Epithelial cell of prostate (primary cell): ENCODE results near the gene GPR17.

Source experiments
- DNase-seq: peaks from one replicate; pipeline ENCODE4 v3.0.0-alpha.2; 2011; ENCODE audit warnings: low read depth, low spot score
- H3K27ac ChIP-seq: fragments of 450-650 bp; 2 replicates; pipeline ENCODE4 v1.5.1; 2017; ENCODE audit warnings: mild to moderate bottlenecking

The GPR17 gene

GRCh38 chr2:127645395-127646291 is at the start of gene GPR17:
TSS of gene GPR17 (plus strand) at chr2:127646153. CDS start at chr2:127650736, 4,583 bp downstream.
- DNase-seq, result no peak
- H3K27ac ChIP-seq, result no peak within 1 kb of the TSS

- DNase-seq, result no peak
- H3K27ac ChIP-seq, result no peak overlapping the region
Observed at GRCh38 chr2:127596311-127597045, 49.5 kb upstream of the GPR17 start.

GRCh38 chr2:127597046-127597983 is 48.6 kb upstream of the GPR17 start:
- DNase-seq, result no peak
- H3K27ac ChIP-seq, result no peak overlapping the region

DNA sequence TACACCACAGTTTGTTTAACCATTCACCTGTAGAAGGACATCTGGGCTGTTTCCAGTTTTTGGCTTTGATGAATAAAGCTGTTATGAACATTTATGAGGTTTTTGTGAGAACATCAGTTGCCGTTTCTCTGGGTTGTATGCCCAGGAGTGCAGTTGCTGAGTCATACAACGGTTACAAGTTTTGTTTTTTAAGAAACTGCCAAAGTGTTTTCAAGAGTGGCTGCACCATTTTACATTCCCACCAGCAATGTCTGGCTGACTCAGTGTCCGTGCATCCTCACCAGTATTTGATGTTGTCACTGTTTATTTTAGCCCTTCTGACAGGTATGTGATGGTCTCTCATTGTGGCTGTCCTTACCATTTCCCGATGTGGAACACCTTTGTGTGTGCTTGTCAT is 48.0 kb upstream of the GPR17 start:
- H3K27ac ChIP-seq, result no peak overlapping the region
- DNase-seq, result peak; percentile 22

DNA sequence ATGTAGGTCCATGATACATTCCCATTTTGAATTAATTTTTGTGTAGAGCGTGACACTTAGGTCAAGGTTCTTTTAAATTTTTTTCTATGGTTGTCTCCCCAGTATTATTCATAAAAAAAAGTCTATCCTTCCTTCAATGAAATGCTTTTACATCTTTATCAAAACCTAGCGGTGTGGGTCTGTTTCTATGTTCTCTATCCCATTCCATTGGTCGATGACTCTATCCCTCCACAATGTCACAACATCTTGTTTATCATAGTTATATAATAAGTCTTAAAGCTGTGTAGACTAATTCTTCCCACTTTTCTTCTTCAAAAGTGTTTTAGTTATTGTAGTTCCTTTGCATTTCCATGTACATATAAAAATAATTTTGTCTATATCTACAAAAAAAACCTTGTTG is 47.2 kb upstream of the GPR17 start:
- no peak for DNase-seq
- H3K27ac ChIP-seq, result no peak overlapping the region

DNA sequence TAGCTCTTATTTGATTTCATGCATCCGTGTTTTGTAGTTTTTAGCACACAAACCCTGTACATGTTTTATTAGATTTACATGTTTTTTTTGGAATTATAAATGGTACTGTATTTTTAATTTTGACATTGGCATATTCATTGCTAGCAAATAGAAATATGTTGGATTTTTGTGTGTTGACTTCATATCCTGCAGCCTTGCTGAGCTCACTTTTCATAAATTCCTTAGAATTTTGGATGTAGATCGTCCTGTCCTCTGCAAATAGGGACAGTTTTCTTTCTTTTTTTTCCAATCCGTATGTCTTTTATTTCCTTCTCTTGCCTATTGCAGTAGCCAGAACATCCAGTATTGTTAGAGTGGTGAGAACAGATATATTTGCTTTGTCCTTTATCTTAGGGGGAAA is 46.7 kb upstream of the GPR17 start:
- H3K27ac ChIP-seq, result no peak overlapping the region
- no peak for DNase-seq

DNA sequence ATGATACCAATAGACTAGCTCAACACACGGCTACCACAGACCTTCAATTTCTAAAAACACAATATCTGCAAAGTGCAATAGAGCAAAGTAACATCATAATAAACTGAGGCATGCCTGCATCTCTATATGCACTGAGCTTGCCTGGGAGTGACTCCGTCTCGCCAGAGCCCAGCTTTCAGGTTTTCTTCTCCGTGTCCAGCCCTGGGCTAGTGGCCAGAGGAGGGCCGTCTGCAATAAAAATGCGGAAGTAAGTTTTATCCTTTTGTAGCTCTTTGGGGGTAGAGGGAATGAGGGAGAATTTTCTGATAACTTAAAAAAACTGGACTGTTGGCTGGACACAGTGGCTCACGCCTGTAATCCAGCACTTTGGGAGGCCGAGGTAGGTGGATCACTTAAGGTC is 41.0 kb upstream of the GPR17 start:
- no peak overlapping the region for H3K27ac ChIP-seq
- DNase-seq, result no peak

DNA sequence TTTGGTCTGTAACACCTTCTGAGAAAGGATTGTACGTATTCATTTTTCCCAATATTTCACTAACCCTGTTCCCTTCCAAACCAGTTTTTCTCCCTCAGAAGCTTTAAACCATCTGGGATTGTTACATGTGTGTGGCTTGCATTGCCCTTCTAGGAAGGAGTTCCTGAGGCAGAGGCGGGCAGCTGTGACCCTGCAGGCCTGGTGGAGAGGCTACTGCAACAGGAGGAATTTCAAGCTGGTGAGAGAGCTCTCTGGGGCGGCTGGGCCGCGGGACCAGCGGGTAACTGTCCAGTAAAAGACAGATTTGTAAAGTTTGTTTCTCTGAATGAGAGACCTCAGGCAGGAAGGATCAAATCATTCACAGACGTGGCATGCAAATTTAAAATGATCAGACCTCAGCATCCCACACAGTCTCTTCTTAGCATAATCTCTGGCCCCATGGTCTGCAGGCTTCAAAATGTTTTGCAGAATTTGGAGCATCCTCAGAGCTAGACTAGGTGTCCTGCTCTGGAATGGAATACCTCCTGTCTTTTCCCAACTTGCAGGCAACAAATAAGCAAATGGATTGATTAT is 40.2 kb upstream of the GPR17 start:
- no peak overlapping the region for H3K27ac ChIP-seq
- DNase-seq, result no peak

DNA sequence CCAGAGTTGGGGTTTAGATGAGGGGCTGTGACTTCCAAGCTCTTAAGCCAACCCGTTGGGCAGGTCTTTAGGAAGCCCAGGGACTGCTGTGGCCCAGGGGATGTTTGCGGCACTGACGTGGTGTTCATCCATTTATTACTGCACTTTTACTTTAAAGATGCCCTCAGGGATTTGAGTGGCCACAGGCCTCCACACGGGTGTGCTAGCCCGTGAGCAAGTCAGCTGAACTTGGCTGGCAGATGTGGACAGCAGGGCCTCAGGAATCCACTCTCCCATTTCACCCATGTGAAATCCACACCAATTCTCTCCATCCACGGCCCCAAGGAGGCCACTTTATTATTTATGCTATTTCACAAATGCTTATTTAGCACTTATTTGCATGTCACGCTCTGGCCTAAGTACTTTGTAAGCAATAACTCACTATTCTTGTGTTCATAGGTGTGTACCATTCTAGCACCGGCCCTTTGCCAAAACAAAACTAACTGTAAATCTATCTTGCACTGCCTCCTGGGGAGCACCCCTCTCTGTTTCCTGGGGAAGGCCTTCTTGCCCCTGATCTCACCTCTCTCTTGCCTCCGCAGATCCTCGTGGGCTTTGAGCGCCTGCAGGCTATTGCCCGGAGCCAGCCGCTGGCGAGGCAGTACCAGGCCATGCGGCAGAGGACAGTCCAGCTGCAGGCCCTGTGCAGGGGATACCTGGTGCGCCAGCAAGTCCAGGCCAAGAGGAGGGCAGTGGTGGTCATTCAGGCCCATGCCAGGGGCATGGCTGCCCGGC is 39.1 kb upstream of the GPR17 start:
- DNase-seq, result no peak
- H3K27ac ChIP-seq, result no peak overlapping the region

- H3K27ac ChIP-seq, result no peak overlapping the region
- no peak for DNase-seq
Observed at GRCh38 chr2:127607399-127607908, 38.5 kb upstream of the GPR17 start.

DNA sequence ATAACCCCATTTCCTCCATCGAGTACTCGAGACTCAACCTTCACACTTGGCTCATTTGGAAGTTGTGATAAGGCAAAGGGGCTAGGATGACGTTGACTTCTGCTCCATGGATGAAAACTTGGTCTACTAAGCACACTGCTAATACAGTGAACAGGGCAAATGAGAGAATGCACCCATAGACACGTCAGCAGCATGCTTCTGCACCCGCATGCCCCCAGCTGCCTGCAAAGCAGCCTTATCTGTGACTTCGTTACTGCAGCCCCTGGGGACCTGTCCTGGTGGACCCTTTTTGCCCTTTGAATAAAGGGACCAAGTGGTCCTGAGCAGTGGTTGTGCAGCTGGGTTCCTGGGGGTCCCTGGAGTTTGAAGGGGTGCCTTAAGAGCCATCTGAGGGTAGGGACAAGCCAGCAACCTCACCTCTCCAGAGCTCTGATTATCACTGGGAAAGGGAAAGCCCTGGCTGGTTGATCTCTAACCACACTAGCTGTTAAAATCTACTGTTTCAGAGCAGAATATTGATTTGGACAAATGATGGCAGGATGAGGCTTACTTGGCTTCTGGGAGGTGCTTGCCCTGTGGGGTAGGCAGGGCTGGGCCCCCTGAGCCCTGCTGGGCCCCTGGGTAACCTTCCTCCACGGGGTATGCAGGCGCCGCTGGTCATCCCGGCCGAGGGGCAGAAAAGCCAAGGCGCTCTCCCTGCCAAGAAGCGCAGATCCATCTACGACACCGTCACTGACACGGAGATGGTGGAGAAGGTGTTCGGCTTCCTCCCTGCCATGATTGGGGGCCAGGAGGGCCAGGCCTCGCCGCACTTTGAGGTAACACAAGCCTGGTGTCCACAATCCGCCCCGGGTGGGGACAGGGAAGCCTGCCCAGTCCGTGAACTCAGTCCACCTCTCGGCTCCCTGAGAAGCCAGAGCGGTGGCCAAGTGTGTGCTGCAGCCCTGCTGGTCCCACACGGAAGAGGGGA is 37.6 kb upstream of the GPR17 start:
- no peak overlapping the region for H3K27ac ChIP-seq
- DNase-seq, result no peak

- no peak overlapping the region for H3K27ac ChIP-seq
- no peak for DNase-seq
Observed at GRCh38 chr2:127609031-127609751, 36.8 kb upstream of the GPR17 start.

DNA sequence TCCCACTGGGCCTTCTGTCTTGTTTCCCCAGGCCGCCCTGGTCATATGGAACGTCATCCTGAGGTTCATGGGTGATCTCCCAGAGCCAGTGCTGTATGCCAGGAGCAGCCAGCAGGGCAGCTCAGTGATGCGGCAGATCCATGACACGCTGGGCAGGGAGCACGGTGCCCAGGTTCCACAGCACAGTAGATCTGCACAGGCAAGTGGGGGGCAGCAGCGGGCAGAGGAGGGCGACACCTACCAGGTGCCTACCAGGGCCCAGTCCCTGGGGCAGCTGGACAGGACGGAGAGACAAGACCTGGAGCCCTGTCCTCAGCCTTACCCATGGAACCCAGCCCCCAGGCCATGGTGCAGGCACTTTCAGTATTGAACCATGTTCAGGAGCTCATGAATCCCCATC is 36.1 kb upstream of the GPR17 start:
- no peak for DNase-seq
- no peak overlapping the region for H3K27ac ChIP-seq

DNA sequence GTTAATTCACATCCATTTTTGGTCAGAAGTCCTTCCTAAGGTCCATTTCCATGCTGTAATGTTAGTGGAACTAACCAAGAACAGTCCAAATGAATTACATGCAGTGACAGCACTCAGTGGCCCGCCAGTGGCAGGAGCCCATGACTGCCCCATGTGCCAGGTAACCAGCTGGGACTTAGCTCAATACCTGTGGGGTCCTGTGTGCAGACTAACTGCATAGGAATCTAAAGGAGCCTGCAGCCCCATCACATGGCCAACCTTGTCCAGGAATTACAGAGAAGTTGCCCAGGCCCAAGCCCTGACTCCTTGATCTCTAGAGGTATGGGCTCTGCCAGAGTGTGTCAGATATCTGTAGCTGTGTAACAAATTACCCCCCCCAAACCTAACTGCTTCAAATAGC is 35.4 kb upstream of the GPR17 start:
- no peak for DNase-seq
- no peak overlapping the region for H3K27ac ChIP-seq

DNA sequence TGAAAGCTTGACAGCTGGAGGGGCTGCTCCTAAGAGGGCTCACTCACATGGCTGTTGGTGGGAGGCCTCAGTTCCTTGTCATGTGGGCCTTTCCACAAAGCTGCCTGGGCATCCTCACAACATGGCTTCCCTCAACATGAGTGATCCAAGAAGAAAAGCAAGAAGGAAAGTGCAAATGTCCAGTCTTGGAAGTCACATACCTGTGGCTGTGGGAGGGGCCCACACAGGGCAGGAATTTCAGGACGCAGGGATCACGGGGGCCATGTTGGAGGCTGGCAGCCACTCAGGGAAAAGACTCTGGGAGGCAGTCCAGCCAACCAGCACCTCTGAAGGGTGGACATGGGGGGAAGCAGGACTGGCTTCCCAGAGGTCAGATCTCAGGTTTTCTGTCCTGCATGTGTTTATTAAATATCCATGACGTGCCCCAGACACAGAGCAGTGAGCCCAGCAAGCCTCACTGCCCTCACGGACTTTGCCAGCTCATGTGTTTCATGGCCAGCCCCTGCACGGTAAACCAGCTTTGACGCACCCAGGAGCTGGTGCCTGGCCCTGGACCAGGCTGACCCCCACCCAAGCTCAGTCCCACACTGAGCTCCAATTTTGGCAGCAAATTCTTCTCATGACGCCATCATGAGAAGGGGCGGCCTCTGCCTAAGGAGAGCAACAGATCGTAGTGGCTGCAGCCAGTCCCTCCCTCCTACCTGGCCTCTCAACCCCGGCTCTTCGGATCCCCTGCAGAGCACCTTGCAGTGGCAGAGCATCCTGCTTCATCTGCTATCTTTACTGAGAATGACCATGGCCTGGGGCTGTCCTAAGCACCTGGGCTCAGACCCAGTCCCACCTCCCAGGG is 34.7 kb upstream of the GPR17 start:
- DNase-seq, result no peak
- H3K27ac ChIP-seq, result no peak overlapping the region

DNA sequence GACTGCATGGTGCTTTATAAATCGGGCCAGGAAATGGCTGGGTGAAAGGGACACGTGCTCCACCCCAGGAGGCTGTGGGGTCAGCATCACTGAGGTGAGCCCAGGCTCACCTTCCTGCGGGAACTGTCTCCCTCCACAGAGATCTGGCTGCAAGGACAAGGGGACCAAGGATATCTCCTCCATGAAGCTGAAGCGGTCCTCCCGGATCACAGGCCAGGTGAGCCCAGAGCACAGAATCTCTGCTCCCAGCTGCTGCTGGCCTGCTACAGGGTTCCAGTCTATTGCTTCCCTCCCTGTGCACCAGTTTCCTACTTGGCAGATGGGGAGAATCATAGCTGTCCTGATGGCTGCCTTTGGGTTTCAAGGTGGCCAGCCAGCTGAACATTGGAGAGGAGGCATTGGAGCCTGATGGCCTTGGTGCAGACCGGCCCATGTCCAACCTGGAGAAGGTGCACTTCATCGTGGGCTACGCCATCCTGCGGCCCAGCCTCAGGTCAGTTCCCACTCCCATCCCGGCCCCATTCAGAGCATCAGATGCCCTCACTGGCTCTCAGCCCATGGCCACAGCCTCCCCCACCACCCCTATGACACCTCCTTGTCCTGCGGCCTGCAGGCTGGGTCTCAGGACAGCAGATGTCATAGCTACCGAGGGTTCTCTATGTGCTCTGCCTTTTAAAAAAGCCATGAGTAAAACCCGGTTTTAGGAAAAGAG is 33.7 kb upstream of the GPR17 start:
- no peak for DNase-seq
- H3K27ac ChIP-seq, result no peak overlapping the region
